Islet of Langerhans (tissue), 1 donor: Measurements from ENCODE around the gene EPHA8.

Experiments
- FAIRE-seq: peaks from one replicate; lab custom pipeline; 2011; peaks lifted over from hg19 to GRCh38; lab: Jason Lieb, UNC

The EPHA8 gene

GRCh38 chr1:22569269-22569668 is 6.0 kb downstream of the EPHA8 start:
- FAIRE-seq: no peak

DNA sequence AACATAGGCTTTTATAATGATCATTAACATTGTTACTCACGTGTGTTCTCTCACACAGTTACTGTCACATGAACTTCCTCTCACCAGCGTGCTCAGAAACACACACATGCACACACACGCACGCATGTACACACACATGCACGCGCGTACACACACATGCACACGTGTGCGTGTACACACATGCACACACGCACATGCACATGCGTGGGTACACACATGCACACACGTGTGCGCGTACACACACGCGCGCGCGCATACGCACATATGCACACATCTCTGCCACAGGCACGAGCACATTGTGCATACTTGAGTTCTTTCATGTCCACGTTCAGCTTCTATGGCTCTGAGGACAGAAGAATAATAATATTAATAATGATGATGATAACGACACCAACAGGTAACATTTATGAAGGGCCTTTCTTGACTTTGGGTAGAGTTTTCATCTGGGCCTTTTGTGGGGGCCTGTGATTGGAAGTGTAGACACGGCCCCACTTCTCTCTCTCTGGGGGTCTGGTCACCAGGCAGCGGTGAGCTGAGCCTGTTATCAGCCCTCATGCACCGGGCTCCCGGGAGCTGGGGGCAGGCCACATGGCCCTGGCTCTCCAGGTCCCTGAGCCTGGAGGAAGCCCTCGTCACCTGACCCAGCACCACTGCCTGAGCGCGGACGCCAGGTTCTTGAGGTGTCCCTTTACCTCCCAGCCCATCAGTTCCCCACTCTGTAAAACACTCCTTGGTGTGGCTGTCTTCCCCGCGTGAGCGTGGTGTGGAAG is 7.0 kb downstream of the EPHA8 start:
- no peak for FAIRE-seq

DNA sequence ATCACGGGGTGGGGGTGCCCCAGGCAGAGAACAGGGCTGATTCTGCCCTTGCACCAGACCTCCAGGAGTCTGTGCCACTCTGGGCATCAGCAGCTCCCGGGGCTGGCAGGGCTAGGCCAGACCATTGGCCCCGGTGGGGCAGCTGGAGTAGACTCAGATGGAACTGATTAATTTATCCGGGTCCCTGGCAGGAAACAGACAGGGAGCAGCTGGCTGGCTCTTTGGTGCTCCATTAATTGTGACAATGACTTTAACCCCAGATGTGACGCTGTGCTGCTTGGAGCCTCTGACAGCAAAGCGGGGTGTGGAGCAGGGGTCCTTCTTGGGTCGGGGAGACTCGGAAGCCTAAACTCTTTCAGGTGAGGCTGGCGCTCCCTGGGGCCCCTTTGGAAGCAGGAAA is 9.5 kb downstream of the EPHA8 start:
- FAIRE-seq: no peak

DNA sequence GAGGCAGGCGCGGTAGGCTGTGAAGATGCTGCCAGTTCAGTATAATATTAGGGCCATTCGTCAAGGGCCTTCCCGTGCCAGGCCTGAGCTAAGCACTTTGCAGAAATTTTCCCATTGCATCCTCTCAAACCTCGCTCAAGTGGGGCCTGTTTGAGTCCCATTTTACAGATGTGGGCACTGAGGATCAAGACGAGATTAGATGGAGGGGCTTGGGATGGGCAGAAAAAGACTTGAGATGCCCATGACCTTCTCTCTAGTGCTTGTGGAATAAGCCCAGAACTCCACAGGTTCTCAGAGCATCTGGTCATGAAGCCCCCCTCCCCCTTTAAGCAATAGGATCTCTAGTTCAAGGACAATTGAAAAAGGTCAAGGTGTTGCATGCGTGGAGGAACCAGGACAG is 9.9 kb downstream of the EPHA8 start:
- FAIRE-seq: no peak

GRCh38 chr1:22575532-22576149 is 12.4 kb downstream of the EPHA8 start:
- FAIRE-seq: no peak

GRCh38 chr1:22576150-22576544 is 12.9 kb downstream of the EPHA8 start:
- no peak for FAIRE-seq

DNA sequence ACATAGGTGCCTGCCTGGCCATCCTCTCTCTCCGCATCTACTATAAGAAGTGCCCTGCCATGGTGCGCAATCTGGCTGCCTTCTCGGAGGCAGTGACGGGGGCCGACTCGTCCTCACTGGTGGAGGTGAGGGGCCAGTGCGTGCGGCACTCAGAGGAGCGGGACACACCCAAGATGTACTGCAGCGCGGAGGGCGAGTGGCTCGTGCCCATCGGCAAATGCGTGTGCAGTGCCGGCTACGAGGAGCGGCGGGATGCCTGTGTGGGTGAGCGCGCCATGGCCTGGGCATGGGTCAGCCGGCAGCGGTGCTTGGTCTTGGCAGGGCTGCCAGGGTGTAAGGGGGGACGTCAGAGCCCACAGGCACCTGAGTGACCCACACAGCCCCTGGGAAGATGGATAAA is 13.3 kb downstream of the EPHA8 start:
- no peak for FAIRE-seq

GRCh38 chr1:22578732-22579361 is 15.6 kb downstream of the EPHA8 start:
- FAIRE-seq: no peak

GRCh38 chr1:22579541-22580155 is 16.4 kb downstream of the EPHA8 start:
- no peak for FAIRE-seq

- no peak for FAIRE-seq
Observed at GRCh38 chr1:22582661-22583635, 19.7 kb downstream of the EPHA8 start.

DNA sequence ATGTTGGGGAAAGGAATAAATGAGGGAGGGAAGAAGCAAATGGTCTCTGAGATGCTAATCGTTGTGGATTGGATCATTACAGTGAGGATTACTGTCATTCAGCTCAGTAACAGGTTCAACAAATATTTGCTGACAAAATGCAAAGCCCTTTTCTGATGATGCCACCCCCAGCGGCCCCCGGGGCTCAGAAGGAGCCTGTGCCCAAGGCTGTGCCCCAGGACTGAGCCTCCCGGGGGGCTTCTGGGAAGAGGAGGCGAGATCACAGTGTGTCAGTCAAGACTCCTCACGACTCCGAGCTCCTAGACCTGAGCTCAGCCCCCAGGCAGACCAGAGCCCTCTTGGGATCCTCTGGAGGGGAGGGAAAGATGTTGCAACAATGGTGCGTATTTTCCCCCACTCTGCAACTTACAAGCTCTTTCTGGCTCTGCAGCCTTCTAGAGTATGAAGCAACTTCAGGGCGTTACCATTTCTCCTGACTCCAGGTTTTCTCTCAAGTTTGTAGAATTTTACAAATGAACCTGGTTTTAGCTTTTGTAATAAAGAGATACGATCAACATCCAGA is 20.8 kb downstream of the EPHA8 start:
- FAIRE-seq: no peak

- FAIRE-seq: no peak
Observed at GRCh38 chr1:22584970-22585369, 21.7 kb downstream of the EPHA8 start.

- no peak for FAIRE-seq
Observed at GRCh38 chr1:22585471-22585870, 22.2 kb downstream of the EPHA8 start.

DNA sequence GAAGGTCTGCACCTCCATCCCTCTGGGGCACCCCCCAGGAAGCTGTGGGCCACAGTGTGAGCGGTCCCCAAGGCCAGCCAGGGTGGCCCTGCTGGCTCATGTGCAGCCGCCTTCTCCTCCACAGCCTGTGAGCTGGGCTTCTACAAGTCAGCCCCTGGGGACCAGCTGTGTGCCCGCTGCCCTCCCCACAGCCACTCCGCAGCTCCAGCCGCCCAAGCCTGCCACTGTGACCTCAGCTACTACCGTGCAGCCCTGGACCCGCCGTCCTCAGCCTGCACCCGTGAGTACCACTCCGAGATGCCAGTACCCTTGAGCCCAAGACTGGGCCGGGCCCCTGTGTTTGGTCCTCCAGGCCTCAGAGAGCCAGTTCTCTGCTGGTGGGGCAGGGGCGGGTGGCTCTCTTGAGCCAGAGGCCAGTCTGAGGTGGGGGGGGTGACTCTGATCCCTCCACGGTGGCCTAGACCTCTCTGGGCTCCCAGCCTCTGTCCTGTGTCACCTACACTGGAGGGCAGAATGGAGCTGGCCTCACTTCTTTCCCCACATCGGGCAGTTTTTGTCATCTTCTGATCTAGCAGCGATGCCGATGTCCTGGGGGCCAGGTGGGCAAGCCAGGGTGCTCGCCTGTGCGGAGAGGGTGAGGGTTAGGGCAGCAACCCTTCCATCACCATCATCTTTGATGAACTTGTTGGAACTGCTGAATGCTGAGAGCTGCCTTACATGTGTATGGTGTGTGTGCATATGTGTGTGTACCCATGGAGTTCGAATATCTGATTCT is 23.3 kb downstream of the EPHA8 start:
- no peak for FAIRE-seq

DNA sequence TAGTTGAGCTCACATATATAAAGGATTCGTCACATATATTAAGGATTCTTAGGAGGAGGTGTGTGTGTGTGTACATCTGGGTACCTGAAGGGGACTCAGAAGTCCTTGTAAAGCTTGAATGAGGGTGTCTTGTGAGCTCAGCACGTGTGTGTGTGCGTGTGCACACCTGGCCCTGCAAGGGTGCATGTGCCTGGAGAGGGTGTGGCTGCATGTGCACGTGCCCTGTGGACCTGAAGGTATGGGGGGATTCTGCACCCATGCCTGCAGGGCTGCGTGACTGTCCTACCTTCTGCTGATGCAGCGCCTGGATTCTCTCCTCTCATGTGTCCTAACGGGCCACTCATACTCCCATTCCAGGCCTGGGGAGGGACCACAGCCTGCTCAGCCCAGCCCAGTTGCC is 24.0 kb downstream of the EPHA8 start:
- no peak for FAIRE-seq

DNA sequence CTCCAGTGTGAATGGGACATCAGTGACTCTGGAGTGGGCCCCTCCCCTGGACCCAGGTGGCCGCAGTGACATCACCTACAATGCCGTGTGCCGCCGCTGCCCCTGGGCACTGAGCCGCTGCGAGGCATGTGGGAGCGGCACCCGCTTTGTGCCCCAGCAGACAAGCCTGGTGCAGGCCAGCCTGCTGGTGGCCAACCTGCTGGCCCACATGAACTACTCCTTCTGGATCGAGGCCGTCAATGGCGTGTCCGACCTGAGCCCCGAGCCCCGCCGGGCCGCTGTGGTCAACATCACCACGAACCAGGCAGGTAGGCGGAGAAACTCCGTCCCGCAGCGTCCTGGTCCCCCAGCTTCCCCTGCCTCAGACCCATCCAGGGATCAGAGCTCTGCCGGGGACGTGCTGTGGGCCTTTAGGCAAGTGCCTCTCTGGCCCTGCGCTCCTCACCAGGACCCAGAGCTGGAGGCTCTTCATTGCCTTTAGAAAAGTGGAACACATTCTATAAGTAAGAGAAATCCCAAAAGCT is 25.7 kb downstream of the EPHA8 start:
- no peak for FAIRE-seq

DNA sequence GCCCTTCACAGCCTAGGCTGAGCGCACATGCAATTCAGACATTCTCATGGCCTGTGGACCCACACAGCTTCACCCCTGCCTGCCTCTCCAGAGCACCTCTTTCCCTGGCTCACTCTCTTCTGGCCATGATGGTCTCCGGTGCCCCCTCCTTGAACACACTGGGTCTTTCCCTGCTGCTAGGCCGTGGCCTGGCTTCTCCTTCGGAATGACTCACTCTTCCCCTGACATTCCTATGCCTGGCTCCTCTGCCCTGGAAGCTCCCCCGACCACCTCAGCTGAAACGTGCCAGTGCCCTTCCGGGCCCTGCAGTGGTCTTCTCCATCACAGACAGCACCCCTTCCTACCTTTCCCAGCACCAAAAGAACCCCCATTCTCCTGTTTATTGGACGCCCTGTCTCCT is 28.3 kb downstream of the EPHA8 start:
- no peak for FAIRE-seq

DNA sequence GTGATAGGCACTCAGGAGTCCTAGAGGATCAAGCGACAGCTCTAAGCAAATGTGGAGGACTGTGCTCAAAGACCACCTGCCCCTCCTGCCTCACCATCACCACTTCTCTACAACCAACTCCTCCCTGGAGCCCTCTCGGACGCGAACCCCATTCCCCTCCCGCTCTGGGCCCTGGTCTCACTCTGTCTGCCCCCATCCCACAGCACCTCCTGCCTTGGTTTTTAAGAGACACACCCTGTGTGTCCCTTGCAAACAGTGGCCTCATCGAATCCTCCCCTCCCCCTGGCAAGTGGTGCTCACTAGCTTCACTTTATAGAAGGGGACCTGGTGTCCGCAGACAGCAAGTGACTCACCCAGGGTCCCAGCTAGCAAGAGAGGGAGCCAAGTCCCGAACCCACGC is 28.8 kb downstream of the EPHA8 start:
- FAIRE-seq: no peak

- FAIRE-seq: no peak
Observed at GRCh38 chr1:22592919-22593790, 29.9 kb downstream of the EPHA8 start.

DNA sequence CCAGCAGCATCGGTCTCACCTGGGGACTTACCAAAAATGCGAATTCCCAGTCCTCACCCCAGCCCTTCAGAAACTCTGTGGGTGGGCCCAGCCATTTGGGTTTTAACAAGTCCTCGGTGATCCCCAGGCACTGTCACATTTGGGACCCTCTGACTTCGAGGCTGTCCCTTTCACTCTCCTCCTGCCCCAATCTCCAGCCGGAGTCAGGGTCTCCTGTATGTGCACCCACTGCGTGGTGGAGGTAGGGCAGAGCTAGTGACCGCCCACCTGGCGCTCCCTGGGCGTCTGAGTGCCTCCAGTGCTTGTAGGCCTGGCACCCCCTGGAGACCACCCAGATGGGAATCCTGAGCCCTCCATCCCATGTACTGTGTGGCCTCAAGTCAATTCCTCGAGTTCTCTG is 31.1 kb downstream of the EPHA8 start:
- no peak for FAIRE-seq
